GM08714 (cell line): ENCODE results near the gene RPP25L.

Experiments used
- H3K4me3 ChIP-seq: fragments of 200-500 bp; sonication (Bioruptor generic); 2 replicates; pipeline ENCODE4 v1.5.1; 2014; ENCODE audit warnings: mild to moderate bottlenecking, low read length, inconsistent platforms
- ZNF274 ChIP-seq: IDR thresholded peaks from 2 replicates; pipeline ENCODE4 v1.6.1; 2012; ENCODE audit warnings: mild to moderate bottlenecking, low read depth, low read length

The RPP25L gene

DNA sequence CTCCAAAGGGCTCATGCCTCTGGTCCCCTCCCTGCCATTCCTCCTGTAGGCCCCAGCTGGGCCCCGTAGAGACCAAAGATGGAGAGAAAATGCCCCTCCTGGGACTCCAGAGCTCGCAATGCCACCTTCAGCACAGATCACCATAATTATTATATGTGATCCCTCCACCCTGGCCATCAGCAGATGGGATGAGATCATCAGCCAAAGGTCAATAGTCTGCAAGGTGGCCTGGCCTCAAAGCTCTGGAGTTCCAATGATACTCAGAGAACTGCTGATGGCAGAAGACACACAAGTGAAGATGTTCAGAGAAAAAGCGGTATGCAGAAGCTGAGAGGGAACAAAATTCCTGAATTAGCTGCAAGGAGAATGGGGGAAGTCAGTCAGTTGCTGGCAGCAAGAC lies 5.0 kb downstream of the RPP25L start:
- no peak overlapping the region for H3K4me3 ChIP-seq
- no peak for TF ChIP-seq ZNF274

DNA sequence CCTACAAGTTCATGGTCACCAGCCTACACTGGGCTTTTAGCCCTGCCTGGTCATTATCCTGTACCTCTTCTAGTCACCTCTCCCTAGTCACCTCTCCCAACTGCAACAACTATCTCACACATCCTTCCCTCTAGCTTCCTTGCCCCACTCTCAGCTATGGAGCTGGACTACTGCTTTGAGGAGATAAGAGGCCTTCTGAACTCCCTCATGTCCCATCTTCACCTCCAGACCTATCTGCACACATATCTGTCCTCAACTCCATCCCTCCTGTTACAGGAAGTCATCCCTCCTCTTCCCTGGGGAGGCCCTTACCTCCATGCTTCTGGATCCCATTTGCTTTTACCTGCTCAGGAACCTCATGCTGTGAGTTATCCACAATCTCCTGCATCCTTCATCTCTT lies 5.7 kb downstream of the RPP25L start:
- no peak overlapping the region for H3K4me3 ChIP-seq
- TF ChIP-seq ZNF274: no peak

DNA sequence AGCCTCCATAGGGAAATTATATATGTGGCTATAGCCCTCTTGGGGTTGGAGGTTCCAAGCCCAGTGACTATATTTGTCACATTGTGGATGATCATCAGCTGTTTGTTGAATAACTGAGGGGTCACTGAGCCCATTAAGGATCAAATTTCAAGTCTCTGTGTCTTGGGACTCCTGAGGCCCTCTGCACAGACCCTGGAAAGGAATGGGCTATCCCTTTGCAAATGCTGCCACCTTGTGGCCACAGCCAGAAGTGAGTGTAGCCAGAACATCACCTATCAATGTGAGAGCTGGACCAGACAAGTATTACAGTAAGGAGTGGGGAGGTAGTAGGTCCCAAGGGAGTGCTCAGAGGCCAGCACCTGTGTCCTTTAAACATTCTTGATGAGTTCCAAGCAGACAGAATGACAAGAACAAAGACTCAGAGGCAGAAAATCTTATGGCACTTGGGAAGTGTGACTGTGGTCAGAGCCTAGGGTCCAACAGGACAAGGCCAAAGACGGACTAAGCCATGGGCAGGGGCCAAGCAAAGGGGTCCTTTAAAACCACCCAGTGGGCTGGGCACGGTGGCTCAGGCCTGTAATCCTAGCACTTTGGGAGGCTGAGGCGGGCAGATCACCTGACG lies 8.2 kb downstream of the RPP25L start:
- TF ChIP-seq ZNF274: no peak
- no peak overlapping the region for H3K4me3 ChIP-seq

DNA sequence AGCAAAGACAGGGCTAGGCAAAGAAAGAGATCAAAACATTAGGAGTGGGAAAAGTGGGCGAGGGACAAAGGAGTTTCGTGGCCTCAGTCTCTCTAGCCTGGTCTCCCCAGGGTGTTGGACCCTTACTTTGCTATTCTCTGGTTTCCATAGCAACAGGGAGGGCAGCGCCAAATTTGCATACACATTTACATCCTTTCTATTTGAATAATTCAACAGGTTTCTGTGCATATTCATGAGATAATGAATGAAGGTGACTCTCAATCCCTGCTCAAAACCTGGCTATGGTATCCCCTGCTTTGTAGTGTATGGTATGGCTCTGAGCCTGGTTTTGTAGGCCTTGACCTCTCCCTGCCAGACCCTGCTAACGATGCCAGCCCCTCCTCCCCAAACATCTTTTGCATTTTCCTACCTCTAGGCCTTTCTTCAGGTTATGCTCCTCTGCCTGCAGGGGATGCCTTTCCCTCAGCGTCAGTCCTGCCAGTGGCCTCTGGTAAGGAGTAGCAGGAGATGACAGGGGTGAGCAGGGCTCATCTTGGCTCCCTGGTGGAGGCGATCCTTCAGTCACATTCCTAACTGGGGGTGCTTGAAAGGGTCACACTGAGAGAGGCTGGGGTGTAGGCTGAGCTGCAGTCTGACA lies 9.8 kb downstream of the RPP25L start:
- H3K4me3 ChIP-seq: no peak overlapping the region
- TF ChIP-seq ZNF274: no peak

- no peak overlapping the region for H3K4me3 ChIP-seq
- no peak for TF ChIP-seq ZNF274
These were observed 11.0 kb downstream of the RPP25L start for GRCh38 chr9:34600908-34601307.

DNA sequence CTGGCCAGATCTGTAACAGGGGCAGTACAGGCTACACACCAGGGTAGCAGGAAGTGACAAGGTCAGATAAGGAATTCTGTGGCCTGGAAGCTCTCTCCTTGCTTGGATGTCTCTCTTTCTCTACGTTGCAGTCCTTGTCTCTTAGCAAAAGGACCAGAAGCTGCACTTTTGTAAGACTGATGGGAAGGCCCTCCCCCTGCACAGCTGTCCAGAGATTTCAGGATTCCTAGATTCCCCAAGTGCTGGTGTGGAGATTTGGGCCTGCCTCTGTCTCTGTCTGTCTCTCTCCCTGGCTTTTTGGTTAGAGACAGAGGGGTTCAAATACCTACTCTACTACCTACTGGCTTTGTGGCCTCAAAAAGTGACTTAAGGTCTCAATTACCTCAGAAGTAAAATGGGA lies 12.4 kb downstream of the RPP25L start:
- no peak for TF ChIP-seq ZNF274
- no peak overlapping the region for H3K4me3 ChIP-seq

- no peak for TF ChIP-seq ZNF274
- H3K4me3 ChIP-seq: no peak overlapping the region
These were observed 17.7 kb downstream of the RPP25L start for GRCh38 chr9:34594177-34594576.

- H3K4me3 ChIP-seq: no peak overlapping the region
- no peak for TF ChIP-seq ZNF274
These were observed 18.8 kb downstream of the RPP25L start for GRCh38 chr9:34592895-34593601.

- TF ChIP-seq ZNF274: no peak
- no peak overlapping the region for H3K4me3 ChIP-seq
These were observed 19.7 kb downstream of the RPP25L start for GRCh38 chr9:34591917-34592866.

DNA sequence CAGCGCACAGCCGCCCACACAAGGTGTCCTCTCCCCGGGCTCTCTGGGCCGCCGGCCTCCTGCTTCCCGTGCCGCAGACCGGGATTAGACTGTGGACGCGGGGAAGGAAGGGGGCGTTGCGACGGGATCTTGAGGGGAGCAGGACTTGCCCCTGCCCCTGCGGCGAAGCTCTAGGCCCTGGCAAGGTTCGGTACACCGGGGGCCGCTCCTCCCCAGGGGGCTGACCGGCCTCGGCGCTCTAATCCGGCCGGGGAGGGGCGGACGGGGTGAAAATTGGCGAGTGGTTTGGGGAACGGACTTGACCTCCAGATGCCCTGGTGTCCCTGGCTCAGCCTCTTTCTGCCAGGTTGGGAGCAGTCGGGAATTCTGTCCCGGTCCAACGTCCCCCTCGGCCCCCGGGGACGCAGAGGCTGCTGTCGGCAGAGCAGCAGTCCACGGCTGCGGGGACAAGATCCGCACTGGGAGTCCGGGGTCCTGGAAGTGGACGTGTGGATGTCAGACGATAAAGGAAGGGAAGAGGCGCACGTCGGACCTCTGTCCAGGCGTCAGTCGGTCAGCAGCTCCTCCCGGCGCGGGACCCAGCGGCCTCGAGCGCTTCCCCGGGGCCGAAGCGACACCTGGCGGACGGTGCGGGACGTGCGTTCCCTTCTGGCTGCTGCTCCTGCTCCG lies 20.5 kb downstream of the RPP25L start:
- no peak overlapping the region for H3K4me3 ChIP-seq
- TF ChIP-seq ZNF274: no peak

GRCh38 chr9:34590381-34591247 lies 21.3 kb downstream of the RPP25L start:
- H3K4me3 ChIP-seq: no peak overlapping the region

GRCh38 chr9:34589636-34590380 lies 22.1 kb downstream of the RPP25L start, which contains the start of gene CNTFR:
CNTFR (minus strand) TSS chr9:34589724; CDS start chr9:34568981, 20,743 bp downstream.
- H3K4me3 ChIP-seq: no peak within 1 kb of the TSS
- no peak for TF ChIP-seq ZNF274

More at GRCh38 chr9:34590381-34591247, 21.3 kb downstream of the RPP25L start:
- no peak for TF ChIP-seq ZNF274
